Endothelial cell of umbilical vein (primary cell): ENCODE results near the gene C1RL. TPM values are rescaled to one million over a fixed set of nuclear protein-coding genes. Genes with fewer than 3 reads are reported as not detected.

ENCODE experiments used
- BruUV-seq: library from RNA; stranded (reverse); fragments of 400-500 nt; replicated peaks from 2 replicates; lab custom pipeline; 2021; lab: Mats Ljungman, UMichigan
- CTCF ChIA-PET: fragments of 300-600, 350-600 bp; sonication (Branson Sonifier 250); formaldehyde crosslinking; loops from one replicate; lab custom pipeline; 2021; ENCODE audit warnings: antibody characterized with exemption, inconsistent platforms; lab: Charles Lee
- POLR2A ChIA-PET: fragments of 300-600, 350-600 bp; sonication (Branson Sonifier 250); formaldehyde crosslinking; loops from one replicate; lab custom pipeline; 2021; ENCODE audit warnings: antibody characterized with exemption, inconsistent platforms; lab: Charles Lee
- DNase-seq: peaks from one replicate; pipeline ENCODE4 v3.0.0-alpha.2; 2011; ENCODE audit warnings: low read depth, low spot score
- FAIRE-seq: peaks from 2 replicates; lab custom pipeline; 2011; peaks lifted over from hg19 to GRCh38; lab: Jason Lieb, UNC
- H2AFZ ChIP-seq: 2 replicates; pipeline ENCODE4 v1.6.0; 2012; ENCODE audit warnings: low read depth, low read length, control low read depth, inconsistent platforms
- H3K27ac ChIP-seq: 2 replicates; pipeline ENCODE4 v1.5.1; 2011; ENCODE audit warnings: low read depth, mild to moderate bottlenecking, control low read depth, low read length, moderate library complexity; ENCODE audit not compliant: insufficient read depth
- H3K27me3 ChIP-seq, 2 experiments: 2 replicates each; pipeline versions ENCODE4 v1.6.0 to v1.6.1; 2011; ENCODE audit warnings: low read length in 2 of 2, mixed read lengths in 1 of 2; ENCODE audit not compliant: control insufficient read depth in 2 of 2, insufficient read depth in 2 of 2
- H3K36me3 ChIP-seq, 2 experiments: 2 replicates in 1 of 2; 3 replicates in 1 of 2; pipeline ENCODE4 v1.5.1; 2011; ENCODE audit warnings: low read length in 2 of 2, mild to moderate bottlenecking in 1 of 2, moderate library complexity in 1 of 2; ENCODE audit not compliant: control insufficient read depth in 2 of 2, insufficient read depth in 2 of 2; ENCODE audit errors: extremely low read depth in 1 of 2
- H3K4me1 ChIP-seq: 3 replicates; pipeline ENCODE4 v1.5.1; 2011; ENCODE audit warnings: mild to moderate bottlenecking, low read length; ENCODE audit not compliant: control insufficient read depth, insufficient read depth; ENCODE audit errors: extremely low read depth
- H3K4me2 ChIP-seq: 2 replicates; pipeline ENCODE4 v1.6.1; 2011; ENCODE audit warnings: low read length, control low read depth, mixed read lengths; ENCODE audit not compliant: insufficient read depth
- H3K4me3 ChIP-seq, 3 experiments: fragments of 200-600 bp in 1 of 3; sonication (generic), shearing (Covaris generic) in 1 of 3; replicated peaks in 1 of 3; 2 replicates each; pipeline ENCODE4 v1.5.1; 2011 to 2016; ENCODE audit warnings: control low read depth in 3 of 3, low read length in 3 of 3, mild to moderate bottlenecking in 2 of 3, inconsistent platforms in 1 of 3, low read depth in 1 of 3, moderate library complexity in 1 of 3; ENCODE audit not compliant: insufficient read depth in 1 of 3
- H3K79me2 ChIP-seq: 2 replicates; pipeline ENCODE4 v1.6.0; 2012; ENCODE audit warnings: low read length, inconsistent platforms; ENCODE audit not compliant: control insufficient read depth, insufficient read depth
- H3K9ac ChIP-seq: replicated peaks from 2 replicates; pipeline ENCODE3; 2011; ENCODE audit warnings: low read length, control low read depth; ENCODE audit not compliant: insufficient read depth; ENCODE audit errors: extremely low read depth
- H3K9me1 ChIP-seq: replicated peaks from 3 replicates; pipeline ENCODE4 v1.6.0; 2011; ENCODE audit warnings: mild to moderate bottlenecking, low read length; ENCODE audit not compliant: control insufficient read depth, insufficient read depth; ENCODE audit errors: extremely low read depth
- H3K9me3 ChIP-seq: replicated peaks from 2 replicates; pipeline ENCODE4 v1.5.1; 2012; ENCODE audit warnings: low read length, inconsistent platforms; ENCODE audit not compliant: control insufficient read depth, insufficient read depth
- H4K20me1 ChIP-seq: replicated peaks from 2 replicates; pipeline ENCODE3; 2011; ENCODE audit warnings: mild to moderate bottlenecking, low read length; ENCODE audit not compliant: control insufficient read depth, insufficient read depth; ENCODE audit errors: extremely low read depth
- CTCF ChIP-seq, 2 donors: IDR thresholded peaks; 1 replicate in 1 of 2; 2 replicates in 1 of 2; pipeline ENCODE4 v1.5.1; 2011; ENCODE audit warnings: low read length in 2 of 2, mild to moderate bottlenecking in 2 of 2, moderate library complexity in 2 of 2, control low read depth in 1 of 2, inconsistent platforms in 1 of 2, low read depth in 1 of 2; ENCODE audit not compliant: insufficient read depth in 1 of 2; ENCODE audit errors: extremely low read depth in 1 of 2
- EZH2 ChIP-seq: IDR thresholded peaks from 2 replicates; pipeline ENCODE4 v1.6.1; 2012; ENCODE audit warnings: borderline replicate concordance, low read depth, mild to moderate bottlenecking, moderate library complexity, low read length, inconsistent platforms; ENCODE audit not compliant: severe bottlenecking
- FOS ChIP-seq: IDR thresholded peaks from 2 replicates; pipeline ENCODE4 v1.6.1; 2011; ENCODE audit warnings: mild to moderate bottlenecking, low read length, moderate library complexity, borderline replicate concordance; ENCODE audit not compliant: insufficient read depth
- GATA2 ChIP-seq: IDR thresholded peaks from 2 replicates; pipeline ENCODE4 v1.7.0; 2011; ENCODE audit warnings: low read depth, mild to moderate bottlenecking, moderate library complexity, mixed read lengths, low read length; ENCODE audit not compliant: insufficient read length, insufficient read depth
- JUN ChIP-seq: IDR thresholded peaks from 2 replicates; pipeline ENCODE4 v1.6.1; 2011; ENCODE audit warnings: borderline replicate concordance, low read depth; ENCODE audit not compliant: insufficient read length, insufficient read depth
- MAX ChIP-seq: IDR thresholded peaks from 2 replicates; pipeline ENCODE4 v1.6.1; 2011; ENCODE audit not compliant: insufficient read depth, insufficient read length
- MYC ChIP-seq: IDR thresholded peaks from one replicate; pipeline ENCODE4 v1.6.1; 2011; ENCODE audit warnings: mild to moderate bottlenecking, low read depth, low read length
- POLR2A ChIP-seq: IDR thresholded peaks from 2 replicates; pipeline ENCODE4 v1.6.1; 2012; ENCODE audit warnings: low read depth, mild to moderate bottlenecking, control low read depth, low read length
- POLR2AphosphoS5 ChIP-seq: IDR thresholded peaks from 2 replicates; pipeline ENCODE4 v1.6.1; 2012; ENCODE audit warnings: low read depth, mild to moderate bottlenecking, control low read depth, low read length, moderate library complexity; ENCODE audit not compliant: insufficient read depth
- dilution Hi-C: fragments of 300-500 bp; cut with MboI; formaldehyde crosslinking; loops from one replicate; pipeline ENCODE4 v1.15.0; 2019; ENCODE audit warnings: low sequenced_read_pairs; ENCODE audit not compliant: extremely low pct_ligation_motif_present
- intact Hi-C: fragments of 100-400 bp; cut with micrococcal nuclease; formaldehyde crosslinking; loops from one replicate; pipeline ENCODE4 v1.10.0; 2022
- polyA plus RNA-seq, 4 experiments: library from polyadenylated mRNA; depleted of rRNA in 3 of 4; stranded (reverse) in 3 of 4; unstranded in 1 of 4; fragments of >200 nt; gene quantifications; 2 replicates each; pipeline versions ENCODE4 v1.2.1 to v1.2.3, GENCODE V29; 2011 to 2012; ENCODE audit warnings: missing spikeins in 1 of 4
- total RNA-seq: library from RNA; stranded (reverse); gene quantifications from 2 replicates; pipeline ENCODE4 v1.2.3, GENCODE V29; 2021

The C1RL gene
- total and polyA plus RNA-seq, 2 donors (not counting 3 experiments of a cell fraction or from before 2014, with no cell fraction given): 20.9 to 25.0 TPM

DNA sequence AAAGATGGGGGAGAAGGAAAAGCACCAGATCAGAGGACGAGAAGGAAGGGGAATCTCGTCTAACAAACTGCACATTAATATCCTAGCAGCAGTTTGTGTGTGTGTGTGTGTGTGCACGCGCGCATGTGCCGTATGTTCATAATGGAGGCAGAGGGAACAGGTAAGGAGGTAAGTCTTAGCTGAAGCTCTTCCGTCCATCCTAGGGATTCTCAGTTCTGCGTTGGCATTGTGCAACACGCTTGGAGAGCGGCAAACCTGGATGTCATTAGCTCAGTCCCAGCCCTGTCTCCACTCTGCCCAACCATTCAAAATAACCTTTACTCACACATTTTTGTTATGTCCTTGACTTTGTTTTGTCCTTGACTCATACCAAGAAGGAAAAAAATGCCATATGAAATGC is 15.1 kb downstream of the C1RL start:
- Histone ChIP-seq H3K4me2 (no peak overlapping the region), H3K4me1 (peaks cover 6% of the 10 kb centered on the region), H3K36me3 (no peaks in the 10 kb centered on the region), H3K27me3 (peaks cover 0 to 11% of the 10 kb centered on the region in 2 experiments), H3K4me3 (no peak overlapping the region), H3K9me3 (no peaks in the 10 kb centered on the region), H4K20me1 (no peaks in the 10 kb centered on the region), H3K9me1 (no peaks in the 10 kb centered on the region), H3K9ac (no peak overlapping the region), H3K27ac (no peak overlapping the region), H3K79me2 (no peaks in the 10 kb centered on the region), H2AFZ (no peak overlapping the region)
- intact Hi-C loops (loop anchor here (2.0 to 5.0 kb wide), 3 partner anchors 15 to 222 kb away; partner anchors contain the start of genes C1RL, EMG1, PHB2 and SPSB2), dilution Hi-C loops (no loop called here)
- CTCF ChIA-PET: interaction anchor here (1.0 to 2.0 kb wide), 4 partner anchors 15 to 149 kb away, joined by 3 to 7 read pairs (median 5); partner anchors contain the start of genes C1RL and C1S
- TF ChIP-seq CTCF (IDR thresholded peaks at IDR 0.05; ENCODE audit: extremely low read depth in 1 of 2, insufficient read depth in 1 of 2, low read depth in 1 of 2, low read length in 2 of 2) (no peak), POLR2A (no peak), MAX (no peak), FOS (no peak), EZH2 (no peak), JUN (no peak), MYC (no peak), GATA2 (no peak), POLR2AphosphoS5 (no peak)
- no TSS peak for BruUV-seq
- FAIRE-seq (no peak), DNase-seq (no peak)
- POLR2A ChIA-PET: no interaction called here
